Measurements from ENCODE around the gene OXCT1. TPM values are rescaled to one million over a fixed set of nuclear protein-coding genes. Genes with fewer than 3 reads are reported as not detected.
A peak's percentile ranks its signal among the peaks of the same experiment; 100 is the strongest.

OXCT1 gene
- polyA plus RNA-seq, 2 of the 4 experiments (the other 2 are of a cell fraction) = 2.6 to 3.0 TPM

- no peak overlapping the region for H3K4me3 ChIP-seq
- H3K9me3 ChIP-seq = no peaks in the 10 kb centered on the region
- H3K4me1 ChIP-seq = peaks cover 50% of the 10 kb centered on the region
- ChIA-PET CTCF (interaction anchor here (0.7 to 1.4 kb wide), 3 partner anchors 33 to 63 kb away, joined by 3 read pairs; no protein-coding TSS in a partner anchor), POLR2A (no interaction called here)
- H3K4me2 ChIP-seq = peak overlapping the region; percentile 58
- FAIRE-seq (no peak), DNase-seq (ENCODE audit: low read depth in 1 of 2, low spot score in 1 of 2) (no peak), ATAC-seq (no peak)
- 44% methylated on average over 3 of the region's 3 CpGs for WGBS (ENCODE audit: missing lambda C conversion rate)
- H3K27ac ChIP-seq = peak overlapping the region; percentile 58 to 83; a peak in 5 of 6 replicates
- no peak for TF ChIP-seq PHF8 (IDR thresholded peaks at IDR 0.05; ENCODE audit: borderline replicate concordance, low read depth)
- no peak for TF ChIP-seq HES2 (IDR thresholded peaks at IDR 0.05)
- no peak for TF ChIP-seq SMC3 (IDR thresholded peaks at IDR 0.05)
- no peak for TF ChIP-seq SREBF2 (IDR thresholded peaks at IDR 0.05)
- TF ChIP-seq FOSB (CRISPR knock-in tag; IDR thresholded peaks at IDR 0.05) = no peak
- no peak for TF ChIP-seq NFE2L2 (conservative IDR thresholded peaks at IDR 0.05; ENCODE audit: low read length)
- no peak for TF ChIP-seq BHLHE40 (IDR thresholded peaks at IDR 0.05; ENCODE audit: low read depth, low read length)
- no peak for TF ChIP-seq TFCP2L1 (CRISPR knock-in tag; IDR thresholded peaks at IDR 0.05)
- TF ChIP-seq ZNF302 (CRISPR knock-in tag; IDR thresholded peaks at IDR 0.05) = no peak
- no peak for TF ChIP-seq ELK1 (IDR thresholded peaks at IDR 0.05; ENCODE audit: low read depth, low read length)
- no peak for TF ChIP-seq REST (IDR thresholded peaks at IDR 0.05)
- TF ChIP-seq HDAC2 (IDR thresholded peaks at IDR 0.05) = no peak
- no peak for TF ChIP-seq FOXS1 (CRISPR knock-in tag; IDR thresholded peaks at IDR 0.05)
- TF ChIP-seq CHD2 (IDR thresholded peaks at IDR 0.05; ENCODE audit: low read length, partially characterized antibody) = no peak
- TF ChIP-seq POLR2AphosphoS2 (conservative IDR thresholded peaks at IDR 0.05; ENCODE audit: low read length) = no peak
- no peak for TF ChIP-seq MYC (IDR thresholded peaks at IDR 0.05; ENCODE audit: borderline replicate concordance, low read length)
- TF ChIP-seq RAD21 (conservative IDR thresholded peaks at IDR 0.05 in 1 of 2, IDR thresholded peaks at IDR 0.05 in 1 of 2) = no peak
These were observed 77.0 kb downstream of the OXCT1 start for GRCh38 chr5:41793141-41793770.

GRCh38 chr5:41790038-41790776 is 80.0 kb downstream of the OXCT1 start:
- 76% methylated on average over 6 of the region's 6 CpGs for whole genome bisulfite sequencing (ENCODE audit: missing lambda C conversion rate)
- POLR2A ChIA-PET = no interaction called here
- DNase-seq (ENCODE audit: low read depth in 1 of 2, low spot score in 1 of 2) (no peak), ATAC-seq (no peak), FAIRE-seq (no peak)
- no peak for TF ChIP-seq KDM1A (IDR thresholded peaks at IDR 0.05; ENCODE audit: low read depth)
- Histone ChIP-seq H3K27ac (no peak overlapping the region), H3K4me3 (no peak overlapping the region), H3K4me2 (no peak overlapping the region), H3K4me1 (peaks cover 48% of the 10 kb centered on the region), H3K9me3 (no peaks in the 10 kb centered on the region)
- CTCF ChIA-PET = interaction anchor here (0.5 kb wide), 1 partner anchor 1275 kb away, joined by 3 read pairs; no protein-coding TSS in a partner anchor
